Thyroid gland (tissue), 4 donors: Measurements from ENCODE around the gene CASP8AP2. TPM values are rescaled to one million over a fixed set of nuclear protein-coding genes. Genes with fewer than 3 reads are reported as not detected.
"Not testable (repeated sequence)": the region's sequence is repeated elsewhere in the genome, so short reads cannot be mapped to it uniquely, and the experiment has no call there.

ENCODE experiments used
- DNase-seq, 2 donors: peaks; one replicate each; pipeline ENCODE4 v3.0.0-alpha.2; 2019
- H3K27ac ChIP-seq, 3 donors: fragments of 200-600 bp; sonication (generic); 1 replicate in 2 of 3; 2 replicates in 1 of 3; pipeline ENCODE4 v1.5.1; 2016 to 2019; ENCODE audit warnings: mild to moderate bottlenecking in 1 of 3, moderate library complexity in 1 of 3
- H3K27me3 ChIP-seq: fragments of 200-600 bp; sonication (generic); one replicate; pipeline ENCODE4 v1.5.1; 2019
- H3K36me3 ChIP-seq, 2 donors: fragments of 200-600 bp; sonication (generic); one replicate each; pipeline ENCODE4 v1.5.1; 2016 to 2019
- H3K4me1 ChIP-seq, 2 donors: fragments of 200-600 bp; sonication (generic); one replicate each; pipeline ENCODE4 v1.5.1; 2017 to 2019
- H3K4me3 ChIP-seq, 3 donors: fragments of 200-600 bp; sonication (generic); replicated peaks in 1 of 3; 1 replicate in 2 of 3; 2 replicates in 1 of 3; pipeline ENCODE4 v1.5.1; 2016; ENCODE audit warnings: mild to moderate bottlenecking in 1 of 3
- H3K9me3 ChIP-seq: fragments of 200-600 bp; sonication (generic); one replicate; pipeline ENCODE4 v1.5.1; 2017
- POLR2A ChIP-seq, 2 donors: fragments of 450-650 bp; IDR thresholded peaks; one replicate each; pipeline ENCODE4 v1.6.1; 2017; ENCODE audit warnings: antibody characterized with exemption in 2 of 2, mild to moderate bottlenecking in 2 of 2, moderate library complexity in 1 of 2
- WGBS, 2 donors: methylation state at CpG; one replicate each; pipeline ENCODE4 v1.1.5; 2017; 5-methylcytosine and 5-hydroxymethylcytosine counted together
- intact Hi-C: fragments of 100-400 bp; cut with DNase I; formaldehyde crosslinking; loops from one replicate; pipeline ENCODE4 v1.15.1; 2023
- total RNA-seq, 4 donors: library from RNA; depleted of rRNA; stranded (reverse); fragments of >200 nt; gene quantifications; one replicate each; pipeline ENCODE4 v1.2.3, GENCODE V29; 2016
- TF ChIP-seq, protein P1 (sequence below), 6 experiments: fragments of 200-600 bp in 3 of 6; fragments of 450-650 bp in 3 of 6; sonication (generic) in 3 of 6; IDR thresholded peaks; one replicate each; pipeline ENCODE4 v1.5.1; 2016 to 2019; ENCODE audit warnings: antibody characterized with exemption in 6 of 6, mild to moderate bottlenecking in 2 of 6, inconsistent platforms in 1 of 6, moderate library complexity in 1 of 6

The CASP8AP2 gene
- total RNA-seq, result 10 to 100 TPM; 16.4 to 22.6 (median 18.0) TPM

DNA sequence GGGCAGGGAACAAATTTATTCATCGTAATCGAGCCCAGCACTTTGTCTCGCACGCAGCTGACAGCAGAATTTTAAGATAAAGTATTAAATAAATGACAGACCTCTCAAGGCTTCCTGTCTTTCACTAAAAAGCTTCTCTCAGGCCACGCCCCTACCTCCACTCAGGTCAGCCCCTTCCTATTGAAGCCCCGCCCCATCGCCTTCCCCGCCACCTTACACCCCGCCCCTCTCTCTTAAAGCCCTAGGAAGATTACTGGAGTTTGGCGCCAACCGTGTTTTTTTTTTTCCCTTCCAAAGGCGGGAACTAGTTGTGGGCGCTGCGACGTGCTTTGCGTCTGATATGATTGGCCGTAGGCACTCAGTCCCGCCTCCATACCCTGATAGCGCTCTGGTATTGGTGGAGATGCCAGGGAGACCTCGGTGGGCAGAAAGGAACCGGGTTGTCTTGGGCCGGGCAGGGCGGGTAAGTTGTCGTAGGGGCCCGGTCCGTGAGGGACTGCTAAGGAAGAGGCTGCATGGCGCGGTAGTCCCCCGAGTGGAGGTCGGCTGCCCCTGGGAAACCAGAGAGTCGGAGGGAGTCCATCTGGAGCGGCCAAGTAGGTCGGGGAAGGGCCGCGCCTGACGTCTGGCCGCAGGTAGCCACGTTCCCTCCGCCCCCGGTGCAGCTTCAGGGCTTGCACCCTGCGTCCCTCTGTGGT lies at the start of gene CASP8AP2:
Gene CASP8AP2, plus strand, starts transcription at position 409 of the 698 bp plus-strand sequence.
- Histone ChIP-seq H3K4me3 (peak within 1 kb of the TSS; percentile 61 to 77 (median 74)), H3K36me3 (peaks cover 2 to 5% of the 10 kb centered on the region in 2 donors), H3K9me3 (no peaks in the 10 kb centered on the region), H3K27me3 (no peaks in the 10 kb centered on the region), H3K4me1 (peaks cover 0 to 10% of the 10 kb centered on the region in 2 donors), H3K27ac (peak within 1 kb of the TSS; percentile 73 to 81 (median 77))
- peak; percentile 95 to 96 for DNase-seq
- WGBS, 2 donors, result 0% methylated on average over 22 to 24 of the region's 41 CpGs
- TF ChIP-seq, protein P1, sequence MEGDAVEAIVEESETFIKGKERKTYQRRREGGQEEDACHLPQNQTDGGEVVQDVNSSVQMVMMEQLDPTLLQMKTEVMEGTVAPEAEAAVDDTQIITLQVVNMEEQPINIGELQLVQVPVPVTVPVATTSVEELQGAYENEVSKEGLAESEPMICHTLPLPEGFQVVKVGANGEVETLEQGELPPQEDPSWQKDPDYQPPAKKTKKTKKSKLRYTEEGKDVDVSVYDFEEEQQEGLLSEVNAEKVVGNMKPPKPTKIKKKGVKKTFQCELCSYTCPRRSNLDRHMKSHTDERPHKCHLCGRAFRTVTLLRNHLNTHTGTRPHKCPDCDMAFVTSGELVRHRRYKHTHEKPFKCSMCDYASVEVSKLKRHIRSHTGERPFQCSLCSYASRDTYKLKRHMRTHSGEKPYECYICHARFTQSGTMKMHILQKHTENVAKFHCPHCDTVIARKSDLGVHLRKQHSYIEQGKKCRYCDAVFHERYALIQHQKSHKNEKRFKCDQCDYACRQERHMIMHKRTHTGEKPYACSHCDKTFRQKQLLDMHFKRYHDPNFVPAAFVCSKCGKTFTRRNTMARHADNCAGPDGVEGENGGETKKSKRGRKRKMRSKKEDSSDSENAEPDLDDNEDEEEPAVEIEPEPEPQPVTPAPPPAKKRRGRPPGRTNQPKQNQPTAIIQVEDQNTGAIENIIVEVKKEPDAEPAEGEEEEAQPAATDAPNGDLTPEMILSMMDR (IDR thresholded peaks at IDR 0.05), result no peak
- peak in 1 of 2 donors; percentile 86 for TF ChIP-seq POLR2A (IDR thresholded peaks at IDR 0.05)
- intact Hi-C loops, result loop anchor here (10.0 kb wide), 1 partner anchor 755 kb away; the partner anchor contains the start of gene MAP3K7

DNA sequence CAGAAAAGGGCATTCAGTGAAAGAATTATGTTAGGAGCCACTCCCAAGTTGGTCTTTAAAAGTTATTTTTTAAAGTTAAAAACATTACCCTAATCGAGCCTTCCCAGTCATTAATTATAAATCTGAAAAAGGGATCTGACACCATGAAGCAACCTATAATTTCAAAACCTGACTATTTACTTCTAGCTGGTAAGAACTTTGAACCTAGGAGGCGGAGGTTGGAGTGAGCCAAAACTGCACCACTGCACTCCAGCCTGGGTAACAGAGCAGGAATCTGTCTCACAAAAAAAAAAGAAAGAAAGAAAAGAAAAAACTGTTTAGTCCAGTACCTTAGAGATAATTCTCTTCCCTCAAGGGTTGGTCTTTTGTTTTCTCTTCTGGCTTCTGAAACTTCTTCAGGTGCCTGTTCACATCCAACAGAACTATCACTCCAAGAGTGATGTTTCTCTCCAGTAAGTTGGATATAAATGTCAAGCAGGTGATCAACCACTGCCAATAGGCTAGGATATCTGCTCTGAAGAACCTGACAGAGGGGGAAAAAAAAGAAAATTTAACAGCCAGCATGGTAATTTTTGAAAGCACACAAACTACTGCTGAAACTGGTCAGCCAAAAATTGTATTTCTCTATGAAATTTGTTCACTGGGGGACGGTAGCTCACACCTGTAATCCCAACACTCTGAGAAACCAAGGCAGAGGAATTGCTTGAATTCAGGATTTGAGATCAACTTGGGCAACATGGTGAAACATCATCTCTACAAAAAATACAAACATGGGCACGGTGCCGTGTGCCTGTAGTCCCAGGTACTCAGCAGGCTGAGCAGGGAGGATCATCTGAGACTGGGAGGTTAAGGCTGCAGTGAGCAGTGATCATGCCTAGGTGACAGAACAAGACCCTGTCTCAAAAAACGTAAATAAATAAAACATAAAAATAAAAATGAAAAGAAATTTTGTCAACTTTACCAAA lies 48.3 kb upstream of the CASP8AP2 start:
- TF ChIP-seq, protein P1 (IDR thresholded peaks at IDR 0.05), result no peak
- TF ChIP-seq POLR2A (IDR thresholded peaks at IDR 0.05), result no peak
- Histone ChIP-seq H3K36me3 (peaks cover 34 to 58% of the 10 kb centered on the region in 2 donors), H3K4me3 (no peak overlapping the region), H3K4me1 (no peaks in the 10 kb centered on the region), H3K27ac (no peak overlapping the region), H3K9me3 (no peaks in the 10 kb centered on the region), H3K27me3 (no peaks in the 10 kb centered on the region)
- DNase-seq, result no peak
- WGBS, 2 donors, result 94 to 96% methylated on average over 6 of the region's 6 CpGs
- intact Hi-C loops, result no loop called here

DNA sequence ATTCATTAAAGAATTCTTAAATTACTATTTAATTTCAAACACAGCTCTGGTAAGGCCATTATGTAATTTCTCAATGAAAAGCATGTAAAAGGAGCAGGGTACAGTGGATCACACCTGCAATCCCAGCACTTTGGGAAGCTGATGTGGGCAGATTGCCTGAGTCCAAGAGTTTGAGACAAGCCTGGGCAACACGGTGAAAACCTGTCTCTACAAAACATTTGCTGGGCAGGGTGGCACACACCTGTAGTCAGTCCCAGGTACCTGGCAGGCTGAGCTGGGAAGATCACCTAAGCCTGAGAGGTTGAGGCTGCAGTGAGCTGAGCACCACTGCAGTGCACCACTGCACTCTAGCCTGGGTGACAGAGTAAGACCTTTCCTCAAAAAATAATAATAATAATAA lies 47.5 kb upstream of the CASP8AP2 start:
- H3K4me3 ChIP-seq, result no peak overlapping the region
- no peaks in the 10 kb centered on the region for H3K4me1 ChIP-seq
- H3K9me3 ChIP-seq, result no peaks in the 10 kb centered on the region
- no peak overlapping the region for H3K27ac ChIP-seq
- peaks cover 37 to 61% of the 10 kb centered on the region in 2 donors for H3K36me3 ChIP-seq
- TF ChIP-seq, protein P1 (IDR thresholded peaks at IDR 0.05), result no peak
- TF ChIP-seq POLR2A (IDR thresholded peaks at IDR 0.05), result no peak
- intact Hi-C loops, result no loop called here
- no peak for DNase-seq
- WGBS, 2 donors, result 93 to 95% methylated on average over 1 of the region's 1 CpG
- no peaks in the 10 kb centered on the region for H3K27me3 ChIP-seq

DNA sequence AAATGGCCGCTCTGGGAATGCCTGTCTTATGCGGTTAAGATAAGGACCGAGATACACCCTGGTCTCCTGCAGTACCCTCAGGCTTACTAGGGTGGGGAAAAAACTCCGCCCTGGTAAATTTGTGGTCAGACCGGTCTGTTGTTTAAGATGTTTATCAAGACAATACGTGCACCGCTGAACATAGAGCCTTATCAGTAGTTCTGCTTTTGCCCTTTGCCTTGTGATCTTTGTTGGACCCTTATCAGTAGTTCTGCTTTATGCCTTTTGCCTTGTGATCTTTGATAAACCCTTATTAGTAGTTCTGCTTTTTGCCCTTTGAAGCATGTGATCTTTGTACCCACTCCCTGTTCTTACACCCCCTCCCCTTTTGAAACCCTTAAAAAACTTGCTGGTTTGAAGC lies 46.4 kb upstream of the CASP8AP2 start:
- intact Hi-C loops, H3K4me1 ChIP-seq, H3K27me3 ChIP-seq, H3K27ac ChIP-seq, H3K4me3 ChIP-seq, DNase-seq, H3K9me3 ChIP-seq: not testable (repeated sequence)
- WGBS, 2 donors, result 95 to 99% methylated on average over 7 of the region's 7 CpGs
- peaks cover 42 to 71% of the 10 kb centered on the region in 2 donors for H3K36me3 ChIP-seq

DNA sequence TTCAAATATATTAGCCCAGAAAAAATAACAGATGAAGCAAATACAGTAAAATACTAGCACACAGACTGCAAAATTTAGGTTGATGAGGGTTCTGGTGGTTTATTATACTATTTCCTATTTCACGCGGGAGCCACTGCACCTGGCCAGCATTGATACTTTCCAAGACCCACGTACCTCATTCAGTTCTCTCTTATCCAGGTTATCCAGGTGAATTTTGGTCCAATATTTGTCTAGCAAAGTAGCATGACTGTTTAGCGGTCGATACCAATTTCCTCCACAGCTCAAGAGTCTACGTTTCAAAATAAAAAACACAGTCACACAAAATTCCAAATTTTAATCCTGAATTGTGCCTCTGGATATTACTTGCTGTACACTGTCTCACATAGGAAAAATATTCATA lies 44.8 kb upstream of the CASP8AP2 start:
- H3K9me3 ChIP-seq, result no peaks in the 10 kb centered on the region
- no peak for DNase-seq
- 92 to 97% methylated on average over 6 of the region's 6 CpGs for WGBS, 2 donors
- no peaks in the 10 kb centered on the region for H3K4me1 ChIP-seq
- H3K36me3 ChIP-seq, result peaks cover 37 to 66% of the 10 kb centered on the region in 2 donors
- no peak overlapping the region for H3K4me3 ChIP-seq
- no peaks in the 10 kb centered on the region for H3K27me3 ChIP-seq
- intact Hi-C loops, result no loop called here
- no peak overlapping the region for H3K27ac ChIP-seq
- TF ChIP-seq POLR2A (IDR thresholded peaks at IDR 0.05), result no peak
- TF ChIP-seq, protein P1 (IDR thresholded peaks at IDR 0.05), result no peak
